ENCODE results near the gene DLG2.

- TF ChIP-seq POLR2A (IDR thresholded peaks at IDR 0.05): no peak
- TF ChIP-seq CTCF (IDR thresholded peaks at IDR 0.05 in 4 of 5, conservative IDR thresholded peaks at IDR 0.05 in 1 of 5): no peak
Observed at GRCh38 chr11:84137960-84138359, 1489.2 kb downstream of the DLG2 start.
